ENCODE results near the gene PLEKHJ1. TPM values are rescaled to one million over a fixed set of nuclear protein-coding genes. Genes with fewer than 3 reads are reported as not detected.
"Not testable (repeated sequence)": the region's sequence is repeated elsewhere in the genome, so short reads cannot be mapped to it uniquely, and the experiment has no call there.

The PLEKHJ1 gene, protein sequence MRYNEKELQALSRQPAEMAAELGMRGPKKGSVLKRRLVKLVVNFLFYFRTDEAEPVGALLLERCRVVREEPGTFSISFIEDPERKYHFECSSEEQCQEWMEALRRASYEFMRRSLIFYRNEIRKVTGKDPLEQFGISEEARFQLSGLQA
- 10 to 100 TPM; 41.6 to 56.7 (median 51.7) TPM for total RNA-seq

DNA sequence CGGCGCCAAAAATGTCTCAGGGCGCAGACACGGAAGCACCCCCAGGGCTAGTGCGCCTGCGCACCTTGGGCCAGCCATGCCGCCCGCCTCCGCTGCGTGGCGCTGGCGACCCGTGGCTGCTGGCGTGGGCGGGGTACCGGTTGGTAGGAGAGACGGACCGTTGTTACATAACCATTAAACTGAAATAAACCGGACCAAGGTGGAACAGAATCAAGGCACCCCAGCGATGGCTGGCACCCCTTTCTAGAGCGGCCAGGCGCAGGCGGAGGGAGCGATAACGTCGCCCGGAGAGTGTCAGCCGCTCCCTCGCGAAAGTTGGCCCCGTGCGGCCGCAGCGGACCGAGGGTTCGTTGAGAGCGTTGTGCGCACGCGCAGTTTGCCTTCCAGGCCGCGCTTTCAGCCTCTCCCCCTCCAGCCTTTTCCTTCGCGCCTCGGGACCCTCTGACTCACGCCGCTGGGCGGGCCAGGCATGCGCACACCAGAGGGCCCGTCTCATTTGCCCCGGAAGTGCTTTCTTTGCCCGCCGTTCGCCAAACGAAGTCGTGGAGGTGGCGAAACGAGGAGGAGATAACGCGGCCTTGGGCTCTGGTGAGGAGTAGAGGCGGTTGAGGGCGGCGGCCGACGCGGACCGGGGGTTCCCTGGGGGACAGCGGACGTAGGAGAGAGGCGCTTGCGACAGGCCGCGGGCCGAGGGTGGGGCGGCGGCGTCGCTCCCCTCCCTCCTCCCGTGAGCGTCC, at the start of gene PLEKHJ1, which contains the start of gene SF3A2:
TSS of gene PLEKHJ1 (minus strand) at position 16 of the 737 bp plus-strand sequence. CDS start 81 bp downstream, outside the sequence.
TSS of gene SF3A2 (plus strand) at position 511 of the 737 bp plus-strand sequence. CDS start 6,595 bp downstream, outside the sequence.
- Histone ChIP-seq H3K36me3 (peaks cover 0 to 29% of the 10 kb centered on the region in 2 donors), H3K27me3 (no peaks in the 10 kb centered on the region), H3K27ac (peak within 1 kb of the TSS; percentile 94 to 99 (median 96)), H3K4me3 (peak within 1 kb of the TSS; percentile 70 to 99), H3K9me3 (no peaks in the 10 kb centered on the region), H3K4me1 (peaks cover 0 to 78% (median 45%) of the 10 kb centered on the region in 3 donors)
- WGBS, 2 donors (ENCODE audit: low coverage in 1 of 2), result 0 to 1% methylated on average over 1 to 16 of the region's 80 CpGs
- peak; percentile 96 for ATAC-seq
- TF ChIP-seq, protein P1, sequence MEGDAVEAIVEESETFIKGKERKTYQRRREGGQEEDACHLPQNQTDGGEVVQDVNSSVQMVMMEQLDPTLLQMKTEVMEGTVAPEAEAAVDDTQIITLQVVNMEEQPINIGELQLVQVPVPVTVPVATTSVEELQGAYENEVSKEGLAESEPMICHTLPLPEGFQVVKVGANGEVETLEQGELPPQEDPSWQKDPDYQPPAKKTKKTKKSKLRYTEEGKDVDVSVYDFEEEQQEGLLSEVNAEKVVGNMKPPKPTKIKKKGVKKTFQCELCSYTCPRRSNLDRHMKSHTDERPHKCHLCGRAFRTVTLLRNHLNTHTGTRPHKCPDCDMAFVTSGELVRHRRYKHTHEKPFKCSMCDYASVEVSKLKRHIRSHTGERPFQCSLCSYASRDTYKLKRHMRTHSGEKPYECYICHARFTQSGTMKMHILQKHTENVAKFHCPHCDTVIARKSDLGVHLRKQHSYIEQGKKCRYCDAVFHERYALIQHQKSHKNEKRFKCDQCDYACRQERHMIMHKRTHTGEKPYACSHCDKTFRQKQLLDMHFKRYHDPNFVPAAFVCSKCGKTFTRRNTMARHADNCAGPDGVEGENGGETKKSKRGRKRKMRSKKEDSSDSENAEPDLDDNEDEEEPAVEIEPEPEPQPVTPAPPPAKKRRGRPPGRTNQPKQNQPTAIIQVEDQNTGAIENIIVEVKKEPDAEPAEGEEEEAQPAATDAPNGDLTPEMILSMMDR (IDR thresholded peaks at IDR 0.05), result peak in 3 of 4 experiments; percentile 99 to 100 (median 99)
- TF ChIP-seq EP300 (IDR thresholded peaks at IDR 0.05) (no peak), POLR2AphosphoS5 (IDR thresholded peaks at IDR 0.05) (peak; percentile 92), POLR2A (IDR thresholded peaks at IDR 0.05) (peak; percentile 62 to 77)

DNA sequence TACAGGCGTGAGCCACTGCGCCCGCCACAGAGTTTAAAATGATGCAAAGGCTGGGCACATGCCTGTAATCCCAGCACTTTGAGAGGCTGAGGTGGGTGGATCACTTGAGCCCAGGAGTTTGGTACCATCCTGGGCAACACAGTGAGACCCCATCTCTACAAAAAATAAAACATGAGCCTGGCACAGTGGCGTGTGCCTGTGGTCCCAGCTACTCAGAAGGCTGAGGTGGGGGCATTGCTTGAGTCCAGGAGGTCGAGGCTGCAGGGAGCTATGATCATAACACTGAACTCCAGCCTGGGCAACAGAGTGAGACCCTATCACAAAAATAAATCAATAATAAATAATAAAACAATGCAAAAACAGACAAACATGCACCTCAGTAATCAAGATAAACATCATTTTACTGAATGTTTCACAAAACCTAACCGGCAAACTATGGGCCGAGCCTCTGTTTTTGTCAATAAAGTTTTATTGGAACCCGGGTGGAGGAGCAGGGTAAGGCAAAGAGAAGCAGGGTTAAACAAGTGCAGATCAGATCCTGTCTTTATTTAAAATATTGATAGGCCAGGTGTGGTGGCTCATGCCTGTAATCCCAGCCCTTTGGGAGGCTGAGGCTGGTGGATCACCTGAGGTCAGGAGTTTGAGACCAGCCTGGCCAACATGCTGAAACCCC, 47.8 kb upstream of the PLEKHJ1 start:
- H3K27ac ChIP-seq, result no peak overlapping the region
- TF ChIP-seq POLR2AphosphoS5 (IDR thresholded peaks at IDR 0.05) (no peak), POLR2A (IDR thresholded peaks at IDR 0.05) (no peak), EP300 (IDR thresholded peaks at IDR 0.05) (no peak)
- TF ChIP-seq, protein P1 (IDR thresholded peaks at IDR 0.05), result no peak
- peaks cover 13% of the 10 kb centered on the region for H3K27me3 ChIP-seq
- ATAC-seq, result no peak
- H3K36me3 ChIP-seq, result no peaks in the 10 kb centered on the region
- 88 to 96% methylated on average over 3 to 5 of the region's 8 CpGs for WGBS, 2 donors (ENCODE audit: low coverage in 1 of 2)
- H3K9me3 ChIP-seq, result no peaks in the 10 kb centered on the region
- peaks cover 0 to 22% (median 0%) of the 10 kb centered on the region in 3 donors for H3K4me1 ChIP-seq
- H3K4me3 ChIP-seq, result no peak overlapping the region

DNA sequence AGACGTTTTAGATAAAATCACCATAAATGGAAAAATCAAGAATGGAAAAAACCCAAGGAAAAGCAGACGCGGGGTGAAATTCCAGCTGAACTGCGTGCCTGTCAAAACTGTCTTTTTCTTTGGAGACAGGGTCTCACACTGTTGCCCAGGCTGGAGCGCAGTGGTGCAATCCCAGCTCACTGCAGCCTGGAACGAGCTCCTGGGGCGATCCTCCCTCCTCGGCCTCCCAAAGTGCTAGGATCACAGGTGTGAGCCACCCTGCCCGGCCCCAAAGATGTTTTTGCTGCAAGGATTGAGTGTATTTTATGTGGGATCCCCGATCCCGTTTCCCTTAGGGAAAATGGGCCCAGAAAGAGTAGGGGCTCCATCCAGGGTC, 46.7 kb upstream of the PLEKHJ1 start:
- 66 to 68% methylated on average over 9 to 10 of the region's 11 CpGs for WGBS, 2 donors (ENCODE audit: low coverage in 1 of 2)
- TF ChIP-seq, protein P1 (IDR thresholded peaks at IDR 0.05), result no peak
- no peak for TF ChIP-seq POLR2AphosphoS5 (IDR thresholded peaks at IDR 0.05)
- no peak for TF ChIP-seq EP300 (IDR thresholded peaks at IDR 0.05)
- TF ChIP-seq POLR2A (IDR thresholded peaks at IDR 0.05), result no peak
- H3K4me3 ChIP-seq, result peak overlapping the region in 1 of 2 donors; percentile 46
- peak overlapping the region in 1 of 4 donors; percentile 66 for H3K27ac ChIP-seq
- ATAC-seq, result no peak
- H3K9me3 ChIP-seq, result no peaks in the 10 kb centered on the region
- H3K27me3 ChIP-seq, result peaks cover 2% of the 10 kb centered on the region
- H3K4me1 ChIP-seq, result peaks cover 0 to 22% (median 0%) of the 10 kb centered on the region in 3 donors
- no peaks in the 10 kb centered on the region for H3K36me3 ChIP-seq

DNA sequence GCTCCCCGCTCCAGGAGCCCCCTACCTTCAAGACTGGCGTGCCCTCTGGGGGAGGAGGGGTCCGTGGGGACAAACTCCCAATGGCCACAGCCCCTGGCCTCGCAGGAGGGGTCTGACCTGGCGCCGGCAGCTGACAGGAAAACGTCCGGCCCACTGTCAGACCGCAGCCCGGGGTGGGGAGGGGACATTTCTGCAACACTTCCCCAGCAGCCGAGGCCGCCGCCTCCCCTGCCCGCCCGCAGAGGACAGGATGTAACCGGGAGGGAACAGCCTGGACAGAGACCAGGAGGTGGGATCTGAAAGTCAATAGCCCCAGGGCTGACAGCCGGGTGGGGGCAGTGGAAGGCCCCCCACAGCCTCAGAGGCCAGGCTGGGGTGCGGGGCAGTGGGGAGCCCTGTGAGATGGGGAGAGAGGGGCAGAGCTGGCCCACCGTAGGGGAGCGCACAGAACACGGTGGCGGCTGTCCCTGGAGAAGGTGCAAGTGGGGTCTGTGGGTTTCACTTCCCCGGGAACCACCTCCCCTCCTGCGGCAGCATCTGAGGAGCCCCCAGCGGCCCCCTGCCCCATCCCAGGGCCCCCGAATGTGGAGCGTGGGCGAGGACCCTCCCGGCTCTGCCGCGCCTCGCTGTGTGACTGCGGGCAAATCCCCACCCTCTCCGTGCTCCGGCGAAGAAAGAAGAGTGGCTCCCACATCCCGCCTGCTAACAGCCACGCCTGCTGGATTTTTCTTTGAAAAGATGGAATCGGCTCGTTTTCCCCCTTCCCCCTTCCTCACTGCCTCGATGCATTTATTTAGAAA, 46.1 kb upstream of the PLEKHJ1 start, which contains the start of gene PEAK3:
TSS of gene PEAK3 (minus strand) at position 114 of the 800 bp plus-strand sequence. CDS start 1,244 bp downstream, outside the sequence.
- H3K4me3 ChIP-seq, result peak within 1 kb of the TSS in 1 of 2 donors; percentile 46
- H3K27me3 ChIP-seq, result no peaks in the 10 kb centered on the region
- H3K27ac ChIP-seq, result peak within 1 kb of the TSS in 2 of 4 donors; percentile 49 to 66
- whole genome bisulfite sequencing, 2 donors (ENCODE audit: low coverage in 1 of 2), result 20 to 30% methylated on average over 2 to 10 of the region's 41 CpGs
- H3K4me1 ChIP-seq, result peaks cover 0 to 22% (median 0%) of the 10 kb centered on the region in 3 donors
- H3K36me3 ChIP-seq, result peaks cover 0 to 3% of the 10 kb centered on the region in 2 donors
- TF ChIP-seq, protein P1 (IDR thresholded peaks at IDR 0.05), result no peak
- no peak for TF ChIP-seq EP300 (IDR thresholded peaks at IDR 0.05)
- no peak for TF ChIP-seq POLR2A (IDR thresholded peaks at IDR 0.05)
- TF ChIP-seq POLR2AphosphoS5 (IDR thresholded peaks at IDR 0.05), result no peak
- H3K9me3 ChIP-seq, result no peaks in the 10 kb centered on the region
- peak; percentile 75 for ATAC-seq

DNA sequence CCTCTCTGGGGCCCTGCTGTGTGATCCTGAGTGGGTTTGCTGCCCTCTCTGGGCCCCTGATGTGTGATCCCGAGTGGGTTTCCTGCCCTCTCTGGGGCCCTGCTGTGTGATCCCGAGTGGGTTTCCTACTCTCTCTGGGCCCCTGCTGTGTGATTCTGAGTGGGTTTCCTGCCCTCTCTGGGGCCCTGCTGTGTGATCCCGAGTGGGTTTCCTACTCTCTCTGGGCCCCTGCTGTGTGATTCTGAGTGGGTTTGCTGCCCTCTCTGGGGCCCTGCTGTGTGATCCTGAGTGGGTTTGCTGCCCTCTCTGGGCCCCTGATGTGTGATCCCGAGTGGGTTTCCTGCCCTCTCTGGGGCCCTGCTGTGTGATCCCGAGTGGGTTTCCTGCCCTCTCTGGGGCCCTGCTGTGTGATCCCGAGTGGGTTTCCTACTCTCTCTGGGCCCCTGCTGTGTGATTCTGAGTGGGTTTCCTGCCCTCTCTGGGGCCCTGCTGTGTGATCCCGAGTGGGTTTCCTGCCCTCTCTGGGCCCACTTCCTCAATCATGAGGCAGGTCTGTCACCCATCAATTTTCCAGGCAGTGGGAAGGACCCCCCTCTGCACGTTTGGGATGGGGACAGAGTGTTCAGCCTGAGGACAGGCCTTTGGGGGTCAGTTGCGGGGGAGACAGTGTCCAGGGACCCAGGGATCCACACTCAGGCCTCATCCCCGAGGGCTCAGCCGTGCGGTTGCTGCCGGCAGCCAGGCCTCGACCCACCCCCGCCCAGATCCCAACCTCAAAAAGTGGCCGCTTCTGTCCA, 45.3 kb upstream of the PLEKHJ1 start:
- not testable (repeated sequence) for H3K9me3 ChIP-seq, H3K27me3 ChIP-seq, ATAC-seq
- Histone ChIP-seq H3K27ac (peak overlapping the region in 2 of 4 donors; percentile 49 to 66), H3K4me3 (peak overlapping the region in 1 of 2 donors; percentile 46), H3K4me1 (peaks cover 0 to 29% (median 0%) of the 10 kb centered on the region in 3 donors), H3K36me3 (peaks cover 0 to 11% of the 10 kb centered on the region in 2 donors)
- whole genome bisulfite sequencing, 2 donors (ENCODE audit: low coverage in 1 of 2), result 0 to 20% methylated on average over 1 to 4 of the region's 16 CpGs

All from gastroesophageal sphincter (tissue), 4 donors.